K562 (cell line): ENCODE measurements around the gene NASP. TPM values are rescaled to one million over a fixed set of nuclear protein-coding genes. Genes with fewer than 3 reads are reported as not detected.

ENCODE experiments used
- ATAC-seq: fragments of 200-7000 bp; cut with Tn5 transposase; 3 replicates; pipeline ENCODE4 v1.9.1; 2020; ENCODE audit warnings: moderate library complexity
- BruUV-seq: library from RNA; stranded (reverse); fragments of 400-500 nt; replicated peaks from 2 replicates; lab custom pipeline; 2021; lab: Mats Ljungman, UMichigan
- CTCF ChIA-PET: fragments of 300-600 bp; formaldehyde crosslinking; extraction: SDS; loops from one replicate; lab custom pipeline; 2021; ENCODE audit warnings: low intra/inter-chr PET ratio; lab: Yijun Ruan, JAX
- POLR2A ChIA-PET: fragments of 300-600, 350-650 bp; sonication (Branson Sonifier 250); formaldehyde crosslinking; extraction: SDS; loops from one replicate; lab custom pipeline; 2021; ENCODE audit warnings: antibody characterized with exemption, inconsistent platforms; lab: Yijun Ruan, JAX
- DNase-seq, 4 experiments: peaks; one replicate each; pipeline versions ENCODE4 v3.0.0 to v3.0.0-alpha.2; 2011 to 2018; ENCODE audit warnings: low spot score in 3 of 4, mixed read lengths in 3 of 4; ENCODE audit errors: extremely low read depth in 1 of 4
- FAIRE-seq: peaks from 2 replicates; lab custom pipeline; 2011; peaks lifted over from hg19 to GRCh38; lab: Jason Lieb, UNC
- H2AFZ ChIP-seq: 2 replicates; pipeline ENCODE4 v1.6.0; 2011; ENCODE audit warnings: low read depth, low read length, control low read depth, inconsistent platforms
- H3K27ac ChIP-seq: fragments of 200-600 bp; 3 replicates; pipeline ENCODE4 v1.8.0; 2011; ENCODE audit warnings: low read depth, mild to moderate bottlenecking, control low read depth, inconsistent platforms, low read length, moderate library complexity, mixed read lengths; ENCODE audit errors: extremely low read depth
- H3K27me3 ChIP-seq, 2 experiments: fragments of 300-600 bp in 1 of 2; 2 replicates in 1 of 2; 3 replicates in 1 of 2; pipeline versions ENCODE4 v1.6.0 to v1.8.0; 2011; ENCODE audit warnings: inconsistent platforms in 2 of 2, low read length in 2 of 2, mild to moderate bottlenecking in 1 of 2, mixed read lengths in 1 of 2, moderate library complexity in 1 of 2; ENCODE audit not compliant: control insufficient read depth in 2 of 2, insufficient read depth in 2 of 2
- H3K36me3 ChIP-seq: fragments of 300-600 bp; 3 replicates; pipeline ENCODE4 v1.8.0; 2011; ENCODE audit warnings: mild to moderate bottlenecking, low read length, inconsistent platforms; ENCODE audit not compliant: control insufficient read depth, insufficient read depth
- H3K4me1 ChIP-seq, 2 experiments: fragments of 200-600 bp in 1 of 2; replicated peaks in 1 of 2; 2 replicates in 1 of 2; 3 replicates in 1 of 2; pipeline versions ENCODE4 v1.5.1 to v1.8.0; 2011; ENCODE audit warnings: inconsistent platforms in 2 of 2, low read length in 2 of 2, mild to moderate bottlenecking in 1 of 2, mixed read lengths in 1 of 2, moderate library complexity in 1 of 2; ENCODE audit not compliant: control insufficient read depth in 2 of 2, insufficient read depth in 2 of 2
- H3K4me2 ChIP-seq: 2 replicates; pipeline ENCODE4 v1.6.1; 2011; ENCODE audit warnings: low read length, control low read depth, inconsistent platforms, mixed read lengths; ENCODE audit not compliant: insufficient read depth
- H3K4me3 ChIP-seq: fragments of 200-600 bp; sonication (generic), shearing (Covaris generic); 2 replicates; pipeline ENCODE4 v1.5.1; 2016; ENCODE audit warnings: control low read depth, inconsistent platforms
- H3K79me2 ChIP-seq: fragments of 200-600 bp; 3 replicates; pipeline ENCODE4 v1.8.0; 2011; ENCODE audit warnings: low read length, inconsistent platforms; ENCODE audit not compliant: control insufficient read depth, insufficient read depth
- H3K9ac ChIP-seq, 2 experiments: 2 replicates each; pipeline versions ENCODE4 v1.6.0 to v1.6.1; 2011; ENCODE audit warnings: low read depth in 2 of 2, low read length in 2 of 2, control low read depth in 1 of 2, inconsistent platforms in 1 of 2, mild to moderate bottlenecking in 1 of 2, mixed read lengths in 1 of 2; ENCODE audit not compliant: insufficient read depth in 1 of 2
- H3K9me1 ChIP-seq: one replicate; pipeline ENCODE4 v1.6.0; 2011; ENCODE audit warnings: inconsistent platforms, mild to moderate bottlenecking, low read length, moderate library complexity; ENCODE audit not compliant: control insufficient read depth, insufficient read depth
- H3K9me3 ChIP-seq: replicated peaks from 2 replicates; pipeline ENCODE4 v1.5.1; 2011; ENCODE audit warnings: low read depth, low read length, inconsistent platforms; ENCODE audit not compliant: control insufficient read depth, insufficient read depth
- H4K20me1 ChIP-seq: replicated peaks from 2 replicates; pipeline ENCODE4 v1.6.1; 2011; ENCODE audit warnings: low read length, inconsistent platforms, mixed read lengths; ENCODE audit not compliant: control insufficient read depth, insufficient read depth
- BCLAF1 ChIP-seq, 2 experiments: fragments of 450-650 bp in 1 of 2; IDR thresholded peaks; 2 replicates each; pipeline ENCODE4 v1.6.1; 2011 to 2017; ENCODE audit warnings: low read depth in 2 of 2, antibody characterized with exemption in 1 of 2, borderline replicate concordance in 1 of 2, low read length in 1 of 2, mild to moderate bottlenecking in 1 of 2, mixed read lengths in 1 of 2; ENCODE audit not compliant: control insufficient read depth in 1 of 2
- CBX3 ChIP-seq, 2 experiments: IDR thresholded peaks; 1 replicate in 1 of 2; 2 replicates in 1 of 2; pipeline ENCODE4 v1.6.1; 2012; ENCODE audit warnings: inconsistent platforms in 2 of 2, low read length in 2 of 2, borderline replicate concordance in 1 of 2, control low read depth in 1 of 2
- EGR1 ChIP-seq: fragments of 450-650 bp; conservative IDR thresholded peaks from 2 replicates; pipeline ENCODE4 v1.6.1; 2017; ENCODE audit warnings: mild to moderate bottlenecking
- EP400 ChIP-seq: fragments of 450-650 bp; IDR thresholded peaks from 2 replicates; pipeline ENCODE4 v1.6.1; 2017; ENCODE audit warnings: antibody characterized with exemption, mild to moderate bottlenecking, moderate library complexity
- ESRRB ChIP-seq: fragments of 250-450 bp; sonication (Bioruptor Pico); IDR thresholded peaks from 2 replicates; pipeline ENCODE4 v1.5.0; 2020; ENCODE audit warnings: mild to moderate bottlenecking, moderate library complexity, borderline replicate concordance
- KAT7 ChIP-seq: sonication (generic); formaldehyde crosslinking; IDR thresholded peaks from 2 replicates; pipeline ENCODE4 v1.8.0; 2022; ENCODE audit warnings: missing genetic modification reagents, mild to moderate bottlenecking, borderline replicate concordance
- PRDM10 ChIP-seq: fragments of 450-650 bp; IDR thresholded peaks from 2 replicates; pipeline ENCODE4 v1.6.1; 2018; ENCODE audit not compliant: partially characterized antibody
- RBM17 ChIP-seq: fragments of 200-400 bp; formaldehyde crosslinking; IDR thresholded peaks from 2 replicates; pipeline ENCODE4 v1.6.1; 2017; ENCODE audit warnings: low read depth, mild to moderate bottlenecking, low read length, borderline replicate concordance
- SOX6 ChIP-seq: fragments of 450-650 bp; IDR thresholded peaks from 2 replicates; pipeline ENCODE4 v1.6.1; 2014; ENCODE audit warnings: mild to moderate bottlenecking
- THRAP3 ChIP-seq: fragments of 450-650 bp; IDR thresholded peaks from 2 replicates; pipeline ENCODE4 v1.6.1; 2016; ENCODE audit warnings: mild to moderate bottlenecking, inconsistent platforms, borderline replicate concordance
- ZNF133 ChIP-seq: fragments of 250-450 bp; sonication (Bioruptor Pico); IDR thresholded peaks from 2 replicates; pipeline ENCODE4 v1.4.0; 2020; ENCODE audit warnings: mild to moderate bottlenecking
- ZNF143 ChIP-seq: sonication (generic); formaldehyde crosslinking; IDR thresholded peaks from 2 replicates; pipeline ENCODE4 v1.9.0; 2022; ENCODE audit warnings: mild to moderate bottlenecking, missing genetic modification reagents
- ZNF174 ChIP-seq: fragments of 250-450 bp; sonication (Bioruptor Pico); IDR thresholded peaks from 2 replicates; pipeline ENCODE4 v1.4.0; 2020; ENCODE audit warnings: mild to moderate bottlenecking
- ZNF668 ChIP-seq: fragments of 250-450 bp; sonication (Bioruptor Pico); IDR thresholded peaks from 2 replicates; pipeline ENCODE4 v1.8.0; 2022; ENCODE audit warnings: mild to moderate bottlenecking, inconsistent platforms
- ZNF696 ChIP-seq: fragments of 250-450 bp; sonication (Bioruptor Pico); conservative IDR thresholded peaks from 2 replicates; pipeline ENCODE4 v1.4.0; 2020; ENCODE audit warnings: mild to moderate bottlenecking, moderate library complexity
- ZZZ3 ChIP-seq: fragments of 450-650 bp; IDR thresholded peaks from 2 replicates; pipeline ENCODE4 v1.6.1; 2016; ENCODE audit warnings: antibody characterized with exemption, mild to moderate bottlenecking, moderate library complexity
- in situ Hi-C: fragments of 300-500 bp; cut with MboI; formaldehyde crosslinking; loops from 4 replicates; pipeline ENCODE4 v1.15.0; 2018; ENCODE audit warnings: inconsistent platforms, mixed read lengths
- intact Hi-C: fragments of 100-400 bp; cut with micrococcal nuclease; formaldehyde crosslinking; loops from 2 replicates; pipeline ENCODE4 v1.14.2; 2022
- polyA plus RNA-seq, 8 experiments: library from polyadenylated mRNA; depleted of rRNA in 4 of 8; stranded (reverse) in 5 of 8; unstranded in 3 of 8; fragments of >200 nt; fragmentation: Nextera tagmentation in 2 of 8; fragmentation: Illumina TruSeq in 1 of 8; extraction: Ambion mirVana in 2 of 8; extraction: Trizol in 1 of 8; gene quantifications; 2 replicates each; pipeline versions ENCODE4 v1.2.1 to v1.2.3, GENCODE V29; 2011 to 2014; ENCODE audit warnings: inconsistent platforms in 1 of 8, missing spikeins in 1 of 8
- total RNA-seq, 7 experiments: library from RNA; depleted of rRNA in 6 of 7; stranded (reverse); fragments of >200 nt in 6 of 7; fragmentation: Illumina TruSeq in 2 of 7; extraction: Trizol in 2 of 7; gene quantifications; 2 replicates each; pipeline versions ENCODE4 v1.2.1 to v1.2.3, GENCODE V29; 2011 to 2021; ENCODE audit warnings: low replicate concordance in 1 of 7

The NASP gene
- total and polyA plus RNA-seq, 9 of the 15 experiments (the other 6 are each of a cell fraction or from before 2014, with no cell fraction given): 199 to 578 (median 419) TPM

GRCh38 chr1:45629035-45629434 is 45.2 kb downstream of the NASP start:
- Histone ChIP-seq H3K79me2 (no peaks in the 10 kb centered on the region), H3K27me3 (no peaks in the 10 kb centered on the region; a peak in 1 of 5 replicates), H3K9me1 (no peaks in the 10 kb centered on the region), H2AFZ (no peak overlapping the region), H4K20me1 (no peaks in the 10 kb centered on the region), H3K4me2 (no peak overlapping the region), H3K9ac (no peak overlapping the region), H3K9me3 (no peaks in the 10 kb centered on the region), H3K27ac (no peak overlapping the region), H3K4me3 (no peak overlapping the region), H3K36me3 (peaks cover 84% of the 10 kb centered on the region), H3K4me1 (no peaks in the 10 kb centered on the region)
- DNase-seq (no peak), FAIRE-seq (no peak), ATAC-seq (no peak)
- ChIA-PET POLR2A (interaction anchor here (0.5 to 1.3 kb wide), 3 partner anchors 8 to 933 kb away, joined by 3 to 5 read pairs (median 3); no protein-coding TSS in a partner anchor), CTCF (no interaction called here)
- in situ Hi-C loops: loop anchor here (25.0 kb wide), 1 partner anchor 558 kb away; the partner anchor contains the start of genes P3R3URF, POMGNT1 and TSPAN1
- intact Hi-C loops: no loop called here
- BruUV-seq: no TSS peak
- TF ChIP-seq ZNF143 (CRISPR knock-in tag) (no peak), EP400 (no peak), ZNF133 (no peak), ZNF174 (CRISPR knock-in tag) (no peak), RBM17 (no peak), ESRRB (CRISPR knock-in tag) (no peak), SOX6 (no peak), EGR1 (no peak), THRAP3 (no peak), ZNF668 (CRISPR knock-in tag) (no peak), KAT7 (CRISPR knock-in tag) (no peak), BCLAF1 (IDR thresholded peaks at IDR 0.05; ENCODE audit: borderline replicate concordance in 1 of 2, control insufficient read depth in 1 of 2, low read depth in 2 of 2, low read length in 1 of 2) (no peak), ZNF696 (CRISPR knock-in tag) (no peak), PRDM10 (no peak), CBX3 (IDR thresholded peaks at IDR 0.05; ENCODE audit: borderline replicate concordance in 1 of 2, low read length in 2 of 2) (no peak), ZZZ3 (no peak)
